BE2C (cell line): ENCODE measurements around the gene IZUMO3.

Experiments
- DNase-seq: peaks from one replicate; pipeline ENCODE4 v3.0.0-alpha.2; 2020
- H3K27me3 ChIP-seq: fragments of 250-450 bp; sonication (Bioruptor Pico); 2 replicates; pipeline ENCODE4 v1.5.1; 2020; ENCODE audit warnings: mild to moderate bottlenecking
- H3K36me3 ChIP-seq: fragments of 250-450 bp; sonication (Bioruptor Pico); 2 replicates; pipeline ENCODE4 v1.5.1; 2020; ENCODE audit warnings: mild to moderate bottlenecking
- H3K4me1 ChIP-seq: fragments of 250-450 bp; sonication (Bioruptor Pico); 2 replicates; pipeline ENCODE4 v1.5.1; 2020
- H3K4me3 ChIP-seq: 2 replicates; pipeline ENCODE4 v1.5.1; 2011; ENCODE audit warnings: low read depth, low read length
- H3K9me3 ChIP-seq: fragments of 250-450 bp; sonication (Bioruptor Pico); 2 replicates; pipeline ENCODE4 v1.5.1; 2020
- TF ChIP-seq, protein P1 (sequence below): IDR thresholded peaks from 2 replicates; pipeline ENCODE4 v1.5.1; 2012; ENCODE audit warnings: mild to moderate bottlenecking, low read depth, low read length

IZUMO3 gene

GRCh38 chr9:24516463-24516862, 29.2 kb downstream of the IZUMO3 start:
- no peak overlapping the region for H3K4me3 ChIP-seq
- TF ChIP-seq, protein P1, sequence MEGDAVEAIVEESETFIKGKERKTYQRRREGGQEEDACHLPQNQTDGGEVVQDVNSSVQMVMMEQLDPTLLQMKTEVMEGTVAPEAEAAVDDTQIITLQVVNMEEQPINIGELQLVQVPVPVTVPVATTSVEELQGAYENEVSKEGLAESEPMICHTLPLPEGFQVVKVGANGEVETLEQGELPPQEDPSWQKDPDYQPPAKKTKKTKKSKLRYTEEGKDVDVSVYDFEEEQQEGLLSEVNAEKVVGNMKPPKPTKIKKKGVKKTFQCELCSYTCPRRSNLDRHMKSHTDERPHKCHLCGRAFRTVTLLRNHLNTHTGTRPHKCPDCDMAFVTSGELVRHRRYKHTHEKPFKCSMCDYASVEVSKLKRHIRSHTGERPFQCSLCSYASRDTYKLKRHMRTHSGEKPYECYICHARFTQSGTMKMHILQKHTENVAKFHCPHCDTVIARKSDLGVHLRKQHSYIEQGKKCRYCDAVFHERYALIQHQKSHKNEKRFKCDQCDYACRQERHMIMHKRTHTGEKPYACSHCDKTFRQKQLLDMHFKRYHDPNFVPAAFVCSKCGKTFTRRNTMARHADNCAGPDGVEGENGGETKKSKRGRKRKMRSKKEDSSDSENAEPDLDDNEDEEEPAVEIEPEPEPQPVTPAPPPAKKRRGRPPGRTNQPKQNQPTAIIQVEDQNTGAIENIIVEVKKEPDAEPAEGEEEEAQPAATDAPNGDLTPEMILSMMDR, result no peak
- no peaks in the 10 kb centered on the region for H3K9me3 ChIP-seq
- H3K27me3 ChIP-seq, result no peaks in the 10 kb centered on the region
- no peak for DNase-seq
- no peaks in the 10 kb centered on the region for H3K36me3 ChIP-seq
- H3K4me1 ChIP-seq, result no peaks in the 10 kb centered on the region

- Histone ChIP-seq H3K9me3 (no peaks in the 10 kb centered on the region), H3K27me3 (no peaks in the 10 kb centered on the region), H3K4me3 (no peak overlapping the region), H3K36me3 (no peaks in the 10 kb centered on the region), H3K4me1 (no peaks in the 10 kb centered on the region)
- no peak for DNase-seq
- TF ChIP-seq, protein P1, result no peak
These were observed 35.8 kb downstream of the IZUMO3 start for GRCh38 chr9:24509850-24510249.

- H3K27me3 ChIP-seq, result no peaks in the 10 kb centered on the region
- H3K4me3 ChIP-seq, result no peak overlapping the region
- TF ChIP-seq, protein P1, result no peak
- no peaks in the 10 kb centered on the region for H3K4me1 ChIP-seq
- no peaks in the 10 kb centered on the region for H3K9me3 ChIP-seq
- DNase-seq, result no peak
- H3K36me3 ChIP-seq, result no peaks in the 10 kb centered on the region
These were observed 41.2 kb downstream of the IZUMO3 start for GRCh38 chr9:24504521-24504920.

GRCh38 chr9:24502206-24502937, 43.3 kb downstream of the IZUMO3 start:
- no peaks in the 10 kb centered on the region for H3K36me3 ChIP-seq
- H3K4me1 ChIP-seq, result no peaks in the 10 kb centered on the region
- no peak for DNase-seq
- H3K27me3 ChIP-seq, result no peaks in the 10 kb centered on the region
- H3K9me3 ChIP-seq, result no peaks in the 10 kb centered on the region
- TF ChIP-seq, protein P1, result no peak
- no peak overlapping the region for H3K4me3 ChIP-seq

GRCh38 chr9:24500761-24501160, 44.9 kb downstream of the IZUMO3 start:
- H3K36me3 ChIP-seq, result no peaks in the 10 kb centered on the region
- H3K27me3 ChIP-seq, result no peaks in the 10 kb centered on the region
- TF ChIP-seq, protein P1, result no peak
- no peak for DNase-seq
- H3K4me3 ChIP-seq, result no peak overlapping the region
- no peaks in the 10 kb centered on the region for H3K4me1 ChIP-seq
- no peaks in the 10 kb centered on the region for H3K9me3 ChIP-seq

GRCh38 chr9:24498632-24499031, 47.1 kb downstream of the IZUMO3 start:
- H3K9me3 ChIP-seq, result no peaks in the 10 kb centered on the region
- no peaks in the 10 kb centered on the region for H3K36me3 ChIP-seq
- H3K4me3 ChIP-seq, result no peak overlapping the region
- H3K27me3 ChIP-seq, result no peaks in the 10 kb centered on the region
- TF ChIP-seq, protein P1, result no peak
- no peak for DNase-seq
- no peaks in the 10 kb centered on the region for H3K4me1 ChIP-seq
